Endodermal cell (in vitro differentiated cells): Measurements from ENCODE around the gene GUCD1. TPM values are rescaled to one million over a fixed set of nuclear protein-coding genes. Genes with fewer than 3 reads are reported as not detected.
A peak's percentile ranks its signal among the peaks of the same experiment; 100 is the strongest.

Source experiments
- DNase-seq: peaks from one replicate; pipeline ENCODE4 v3.0.0-alpha.2; 2017
- H3K27ac ChIP-seq: 2 replicates; pipeline ENCODE4 v1.5.1; 2013; ENCODE audit warnings: mild to moderate bottlenecking, low read depth, low read length, moderate library complexity
- H3K27me3 ChIP-seq: 2 replicates; pipeline ENCODE4 v1.6.1; 2013; ENCODE audit warnings: mild to moderate bottlenecking, low read length, moderate library complexity; ENCODE audit not compliant: insufficient read depth, control insufficient read depth, poor library complexity, severe bottlenecking
- H3K36me3 ChIP-seq: 2 replicates; pipeline ENCODE4 v1.7.0; 2013; ENCODE audit warnings: mild to moderate bottlenecking, low read length, moderate library complexity; ENCODE audit not compliant: control insufficient read depth, insufficient read depth
- H3K4me1 ChIP-seq: one replicate; pipeline ENCODE4 v1.7.0; 2013; ENCODE audit warnings: low read length; ENCODE audit not compliant: control insufficient read depth, insufficient read depth
- H3K4me3 ChIP-seq: 2 replicates; pipeline ENCODE4 v1.5.1; 2013; ENCODE audit warnings: mild to moderate bottlenecking, low read length, moderate library complexity
- H3K9ac ChIP-seq: 2 replicates; pipeline ENCODE4 v1.6.1; 2013; ENCODE audit warnings: mild to moderate bottlenecking, low read length, moderate library complexity; ENCODE audit not compliant: poor library complexity, severe bottlenecking; ENCODE audit errors: extremely low read depth
- H3K9me3 ChIP-seq: 2 replicates; pipeline ENCODE4 v1.6.1; 2013; ENCODE audit warnings: mild to moderate bottlenecking, low read length, moderate library complexity; ENCODE audit not compliant: control insufficient read depth
- H3K27ac Mint-ChIP-seq: 2 replicates; pipeline ENCODE4 v1.8.0; 2020; ENCODE audit warnings: mixed read lengths
- H3K27me3 Mint-ChIP-seq: 2 replicates; pipeline ENCODE4 v1.8.0; 2021; ENCODE audit warnings: mild to moderate bottlenecking, mixed read lengths; ENCODE audit not compliant: insufficient read depth
- H3K36me3 Mint-ChIP-seq: 2 replicates; pipeline ENCODE4 v1.8.0; 2020; ENCODE audit warnings: low read depth, mixed read lengths
- H3K4me1 Mint-ChIP-seq: 2 replicates; pipeline ENCODE4 v1.8.0; 2020; ENCODE audit warnings: mixed read lengths
- H3K4me3 Mint-ChIP-seq: 2 replicates; pipeline ENCODE4 v1.8.0; 2020; ENCODE audit warnings: mild to moderate bottlenecking, moderate library complexity, mixed read lengths
- H3K9me3 Mint-ChIP-seq: 2 replicates; pipeline ENCODE4 v1.8.0; 2020; ENCODE audit warnings: mild to moderate bottlenecking, mixed read lengths
- WGBS, 2 experiments: methylation state at CpG; one replicate each; pipeline versions ENCODE4 v1.1.5 to v1.1.7; 2013; ENCODE audit warnings: missing lambda C conversion rate in 2 of 2, mixed read lengths in 1 of 2; ENCODE audit not compliant: insufficient coverage in 1 of 2, insufficient read length in 1 of 2; 5-methylcytosine and 5-hydroxymethylcytosine counted together
- total RNA-seq, 2 donors: library from RNA; stranded (reverse); fragmentation: NEBNext Ultra II Directional in 1 of 2; extraction: Animal tissue kit (Norgen Biotek cat#: 25700) in 1 of 2; gene quantifications; 2 replicates in 1 of 2; 3 replicates in 1 of 2; pipeline ENCODE4 v1.2.1, GENCODE V29; 2021
- TF ChIP-seq, protein P1 (sequence below): fragments of 200-600 bp; sonication (generic); conservative IDR thresholded peaks from 2 replicates; pipeline ENCODE4 v1.5.0; 2021; ENCODE audit warnings: antibody characterized with exemption, mild to moderate bottlenecking

Gene GUCD1
- total RNA-seq, 2 donors from 2014 or later: 64.7 to 73.6 TPM

- H3K27ac Mint-ChIP-seq: no peak overlapping the region
- H3K27me3 Mint-ChIP-seq: no peaks in the 10 kb centered on the region
- Histone ChIP-seq H3K4me1 (no peaks in the 10 kb centered on the region), H3K27ac (no peak overlapping the region), H3K4me3 (no peak overlapping the region), H3K27me3 (no peaks in the 10 kb centered on the region), H3K9me3 (no peaks in the 10 kb centered on the region), H3K9ac (no peak overlapping the region), H3K36me3 (no peaks in the 10 kb centered on the region)
- DNase-seq: no peak
- peaks cover 10% of the 10 kb centered on the region for H3K4me1 Mint-ChIP-seq
- H3K9me3 Mint-ChIP-seq: no peaks in the 10 kb centered on the region
- 92% methylated on average over 4 of the region's 4 CpGs for WGBS, 2 experiments
- no peaks in the 10 kb centered on the region for H3K36me3 Mint-ChIP-seq
- TF ChIP-seq, protein P1, sequence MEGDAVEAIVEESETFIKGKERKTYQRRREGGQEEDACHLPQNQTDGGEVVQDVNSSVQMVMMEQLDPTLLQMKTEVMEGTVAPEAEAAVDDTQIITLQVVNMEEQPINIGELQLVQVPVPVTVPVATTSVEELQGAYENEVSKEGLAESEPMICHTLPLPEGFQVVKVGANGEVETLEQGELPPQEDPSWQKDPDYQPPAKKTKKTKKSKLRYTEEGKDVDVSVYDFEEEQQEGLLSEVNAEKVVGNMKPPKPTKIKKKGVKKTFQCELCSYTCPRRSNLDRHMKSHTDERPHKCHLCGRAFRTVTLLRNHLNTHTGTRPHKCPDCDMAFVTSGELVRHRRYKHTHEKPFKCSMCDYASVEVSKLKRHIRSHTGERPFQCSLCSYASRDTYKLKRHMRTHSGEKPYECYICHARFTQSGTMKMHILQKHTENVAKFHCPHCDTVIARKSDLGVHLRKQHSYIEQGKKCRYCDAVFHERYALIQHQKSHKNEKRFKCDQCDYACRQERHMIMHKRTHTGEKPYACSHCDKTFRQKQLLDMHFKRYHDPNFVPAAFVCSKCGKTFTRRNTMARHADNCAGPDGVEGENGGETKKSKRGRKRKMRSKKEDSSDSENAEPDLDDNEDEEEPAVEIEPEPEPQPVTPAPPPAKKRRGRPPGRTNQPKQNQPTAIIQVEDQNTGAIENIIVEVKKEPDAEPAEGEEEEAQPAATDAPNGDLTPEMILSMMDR: no peak
- H3K4me3 Mint-ChIP-seq: no peak overlapping the region
These were observed 40.9 kb upstream of the GUCD1 start for GRCh38 chr22:24595863-24596262.

DNA sequence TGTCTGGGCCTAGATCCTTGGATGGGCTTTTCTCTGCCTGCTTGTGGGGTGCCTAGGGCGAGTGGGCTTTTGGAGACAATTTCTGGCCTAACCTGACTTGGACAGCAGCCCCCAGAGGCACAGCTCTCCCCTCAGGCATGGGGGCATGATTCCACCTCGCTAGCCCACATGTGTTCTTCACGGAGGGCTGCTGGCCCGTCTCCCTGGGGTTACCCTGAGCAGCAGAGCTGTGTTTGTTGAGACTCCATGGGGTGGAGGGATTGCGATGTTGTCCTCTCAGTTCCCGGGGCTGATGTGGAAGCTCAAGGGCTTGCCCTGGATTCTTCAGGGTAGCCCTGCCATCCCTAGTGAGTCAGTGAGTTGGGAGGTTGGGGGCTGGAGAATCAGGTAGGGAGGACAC, 40.3 kb upstream of the GUCD1 start:
- H3K27me3 ChIP-seq: no peaks in the 10 kb centered on the region
- H3K9me3 ChIP-seq: no peaks in the 10 kb centered on the region
- no peak overlapping the region for H3K4me3 ChIP-seq
- Mint-ChIP-seq H3K36me3 (no peaks in the 10 kb centered on the region), H3K4me1 (peaks cover 10% of the 10 kb centered on the region), H3K9me3 (no peaks in the 10 kb centered on the region), H3K27me3 (no peaks in the 10 kb centered on the region), H3K4me3 (no peak overlapping the region), H3K27ac (no peak overlapping the region)
- no peak overlapping the region for H3K9ac ChIP-seq
- H3K36me3 ChIP-seq: no peaks in the 10 kb centered on the region
- H3K27ac ChIP-seq: no peak overlapping the region
- DNase-seq: no peak
- TF ChIP-seq, protein P1: no peak
- no peaks in the 10 kb centered on the region for H3K4me1 ChIP-seq
- 92 to 93% methylated on average over 3 to 6 of the region's 6 CpGs for WGBS, 2 experiments

DNA sequence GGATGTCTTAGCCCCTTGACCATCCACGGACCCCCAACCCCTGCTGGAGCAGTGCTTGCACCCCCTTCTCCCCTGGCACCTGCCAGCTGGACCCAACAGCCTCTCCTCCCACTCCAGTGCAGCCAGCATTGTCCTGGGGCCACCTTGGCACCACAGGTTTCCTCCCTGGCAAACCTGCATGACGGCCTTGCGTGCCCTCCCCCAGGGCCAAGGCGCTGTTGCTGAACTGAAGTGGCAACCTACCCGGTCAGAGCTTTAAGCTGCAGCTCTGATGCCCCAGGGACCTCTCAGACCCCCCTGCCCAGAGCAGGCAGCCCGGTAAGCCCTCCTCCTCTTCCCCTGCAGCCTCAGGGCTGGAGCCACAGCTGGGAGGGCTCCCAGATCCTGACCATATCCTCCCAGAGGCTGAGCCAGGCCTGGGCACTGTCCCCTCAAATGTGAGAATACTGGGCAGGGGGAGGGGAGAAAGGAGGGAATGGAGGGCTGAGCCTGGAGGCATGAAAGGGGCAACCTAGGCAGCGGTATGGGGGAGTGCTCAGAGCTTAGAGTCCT, 39.7 kb upstream of the GUCD1 start:
- peak; percentile 55 for DNase-seq
- Histone ChIP-seq H3K27me3 (no peaks in the 10 kb centered on the region), H3K9me3 (no peaks in the 10 kb centered on the region), H3K36me3 (no peaks in the 10 kb centered on the region), H3K4me1 (no peaks in the 10 kb centered on the region), H3K9ac (no peak overlapping the region), H3K4me3 (no peak overlapping the region), H3K27ac (no peak overlapping the region)
- H3K9me3 Mint-ChIP-seq: no peaks in the 10 kb centered on the region
- H3K27me3 Mint-ChIP-seq: no peaks in the 10 kb centered on the region
- H3K36me3 Mint-ChIP-seq: no peaks in the 10 kb centered on the region
- H3K4me3 Mint-ChIP-seq: no peak overlapping the region
- TF ChIP-seq, protein P1: no peak
- H3K27ac Mint-ChIP-seq: no peak overlapping the region
- H3K4me1 Mint-ChIP-seq: peaks cover 7% of the 10 kb centered on the region
- 84 to 91% methylated on average over 5 to 7 of the region's 7 CpGs for WGBS, 2 experiments
